SK-N-SH (cell line): ENCODE data around the gene OR52B6. TPM values are rescaled to one million over a fixed set of nuclear protein-coding genes. Genes with fewer than 3 reads are reported as not detected.

Source experiments
- CTCF ChIA-PET: fragments of 300-600, 350-600 bp; formaldehyde crosslinking; extraction: SDS; loops from one replicate; lab custom pipeline; 2021; lab: Yijun Ruan, JAX
- POLR2A ChIA-PET: fragments of 350-600 bp; sonication (Branson Sonifier 250); formaldehyde crosslinking; extraction: SDS; loops from one replicate; lab custom pipeline; 2020; ENCODE audit warnings: antibody characterized with exemption, inconsistent platforms; lab: Yijun Ruan, JAX
- DNase-seq: peaks from one replicate; pipeline ENCODE4 v3.0.0; 2012
- H2AFZ ChIP-seq: fragments of 200-600 bp; sonication (generic); 2 replicates; pipeline ENCODE4 v1.8.1; 2016; ENCODE audit warnings: antibody characterized with exemption, mild to moderate bottlenecking, low read depth
- H3F3A ChIP-seq: fragments of 200-600 bp; sonication (generic); replicated peaks from 2 replicates; pipeline ENCODE3; 2016; ENCODE audit warnings: antibody characterized with exemption, mild to moderate bottlenecking; ENCODE audit not compliant: insufficient read depth
- H3K27ac ChIP-seq, 2 experiments: fragments of 200-500 bp in 1 of 2; fragments of 200-600 bp in 1 of 2; sonication (Bioruptor generic) in 1 of 2; sonication (generic), shearing (Covaris generic) in 1 of 2; 2 replicates each; pipeline versions ENCODE4 v1.5.1 to v1.6.1; 2014 to 2016; ENCODE audit warnings: low read depth in 2 of 2, inconsistent platforms in 1 of 2, low read length in 1 of 2, mild to moderate bottlenecking in 1 of 2, mixed read lengths in 1 of 2
- H3K27me3 ChIP-seq: fragments of 200-600 bp; sonication (generic), shearing (Covaris generic); 2 replicates; pipeline ENCODE4 v1.6.1; 2016; ENCODE audit warnings: mixed run types; ENCODE audit not compliant: insufficient read depth
- H3K36me3 ChIP-seq, 2 experiments: fragments of 200-500 bp in 1 of 2; fragments of 200-600 bp in 1 of 2; sonication (Bioruptor generic) in 1 of 2; sonication (generic) in 1 of 2; replicated peaks in 1 of 2; 2 replicates each; pipeline versions ENCODE3 to v1.5.1; 2014 to 2016; ENCODE audit warnings: low read length in 1 of 2, mild to moderate bottlenecking in 1 of 2; ENCODE audit not compliant: insufficient read depth in 2 of 2, control insufficient read depth in 1 of 2
- H3K4me1 ChIP-seq, 2 experiments: fragments of 200-500 bp in 1 of 2; fragments of 200-600 bp in 1 of 2; sonication (Bioruptor generic) in 1 of 2; sonication (generic), shearing (Covaris generic) in 1 of 2; 2 replicates each; pipeline versions ENCODE4 v1.5.1 to v1.6.1; 2014 to 2016; ENCODE audit warnings: low read depth in 1 of 2, low read length in 1 of 2, mixed run types in 1 of 2; ENCODE audit not compliant: insufficient read depth in 2 of 2, control insufficient read depth in 1 of 2
- H3K4me2 ChIP-seq: fragments of 200-600 bp; sonication (generic), shearing (Covaris generic); 2 replicates; pipeline ENCODE4 v1.6.1; 2017; ENCODE audit warnings: mixed run types
- H3K4me3 ChIP-seq, 2 experiments: fragments of 200-500 bp in 1 of 2; fragments of 200-600 bp in 1 of 2; sonication (Bioruptor generic) in 1 of 2; sonication (generic), shearing (Covaris generic) in 1 of 2; 2 replicates each; pipeline versions ENCODE4 v1.5.1 to v1.8.1; 2014 to 2016; ENCODE audit warnings: low read depth in 2 of 2, inconsistent platforms in 1 of 2, low read length in 1 of 2, mild to moderate bottlenecking in 1 of 2, mixed read lengths in 1 of 2, moderate library complexity in 1 of 2
- H3K79me2 ChIP-seq: fragments of 200-600 bp; sonication (generic); 2 replicates; pipeline ENCODE4 v1.8.1; 2017; ENCODE audit warnings: mild to moderate bottlenecking; ENCODE audit not compliant: insufficient read depth
- H3K9ac ChIP-seq: fragments of 200-600 bp; sonication (generic); 2 replicates; pipeline ENCODE4 v1.6.1; 2017; ENCODE audit warnings: mixed run types
- H3K9me2 ChIP-seq: fragments of 200-600 bp; sonication (generic); 2 replicates; pipeline ENCODE4 v1.6.1; 2017; ENCODE audit warnings: mixed run types
- H3K9me3 ChIP-seq: fragments of 200-600 bp; sonication (generic); 2 replicates; pipeline ENCODE4 v1.6.1; 2017; ENCODE audit warnings: mixed run types, mild to moderate bottlenecking, moderate library complexity
- H4K20me1 ChIP-seq: fragments of 200-600 bp; sonication (generic); 2 replicates; pipeline ENCODE4 v1.6.1; 2017; ENCODE audit warnings: mild to moderate bottlenecking, mixed run types; ENCODE audit not compliant: insufficient read depth
- CTCF ChIP-seq: fragments of 200-600 bp; sonication (generic); IDR thresholded peaks from 2 replicates; pipeline ENCODE4 v1.6.1; 2017; ENCODE audit warnings: antibody characterized with exemption, mild to moderate bottlenecking, moderate library complexity
- EP300 ChIP-seq, 2 experiments: IDR thresholded peaks; 2 replicates each; pipeline versions ENCODE4 v1.4.0 to v1.6.1; 2012; ENCODE audit warnings: borderline replicate concordance in 1 of 2, low read depth in 1 of 2, low read length in 1 of 2
- FOXM1 ChIP-seq: IDR thresholded peaks from 2 replicates; pipeline ENCODE4 v1.4.0; 2012; ENCODE audit warnings: low read depth, mild to moderate bottlenecking
- MEF2A ChIP-seq: IDR thresholded peaks from 2 replicates; pipeline ENCODE4 v1.4.0; 2012; ENCODE audit warnings: low read depth, borderline replicate concordance
- MXI1 ChIP-seq: IDR thresholded peaks from 2 replicates; pipeline ENCODE4 v1.6.1; 2012; ENCODE audit warnings: mild to moderate bottlenecking, low read depth, low read length, improper control_type of control experiment
- NFIC ChIP-seq: IDR thresholded peaks from 2 replicates; pipeline ENCODE4 v1.4.0; 2012; ENCODE audit warnings: borderline replicate concordance
- RAD21 ChIP-seq: IDR thresholded peaks from 2 replicates; pipeline ENCODE4 v1.6.1; 2012; ENCODE audit warnings: mild to moderate bottlenecking, low read length
- REST ChIP-seq: IDR thresholded peaks from 2 replicates; pipeline ENCODE4 v1.6.1; 2012; ENCODE audit warnings: mild to moderate bottlenecking, low read depth, low read length, moderate library complexity
- SMC3 ChIP-seq: IDR thresholded peaks from 2 replicates; pipeline ENCODE4 v1.6.1; 2012; ENCODE audit warnings: low read depth, low read length, improper control_type of control experiment
- TAF1 ChIP-seq: IDR thresholded peaks from 2 replicates; pipeline ENCODE4 v1.6.1; 2012; ENCODE audit warnings: low read depth, mild to moderate bottlenecking, low read length, moderate library complexity, borderline replicate concordance
- USF2 ChIP-seq: fragments of 150-350 bp; IDR thresholded peaks from 2 replicates; pipeline ENCODE4 v1.6.1; 2017; ENCODE audit warnings: antibody characterized with exemption, low read length, low read depth, borderline replicate concordance
- WGBS: methylation state at CpG from one replicate; pipeline ENCODE4 v1.1.6; 2017; ENCODE audit warnings: low lambda C conversion rate; 5-methylcytosine and 5-hydroxymethylcytosine counted together
- polyA plus RNA-seq, 3 experiments: library from polyadenylated mRNA; depleted of rRNA; stranded (reverse); fragments of >200 nt; gene quantifications; 2 replicates each; pipeline ENCODE4 v1.2.3, GENCODE V29; 2012
- TF ChIP-seq, protein P1 (sequence below): IDR thresholded peaks from 2 replicates; pipeline ENCODE4; 2012

The OR52B6 gene
- polyA plus RNA-seq, 1 of the 3 experiments (the other 2 are of a cell fraction) = not detected

DNA sequence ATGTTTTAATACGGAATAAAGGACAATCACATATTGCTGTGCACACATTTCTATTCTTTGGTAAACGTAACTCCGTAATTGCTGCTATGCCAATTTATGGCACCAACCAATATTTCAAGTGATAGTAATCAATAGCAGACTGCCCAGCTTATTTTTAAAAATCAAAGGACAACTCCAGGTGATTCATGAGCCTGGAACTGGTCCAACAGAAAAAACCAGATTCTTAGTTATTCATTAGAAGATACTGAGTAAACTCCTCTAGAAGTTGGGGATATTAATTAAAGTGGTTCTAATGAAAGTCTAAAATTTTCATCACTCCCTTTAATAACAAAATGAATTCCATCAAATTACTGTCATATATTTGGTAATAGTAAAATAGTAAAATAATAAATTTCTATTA, 22.9 kb upstream of the OR52B6 start (continued):
- TF ChIP-seq MEF2A = no peak

GRCh38 chr11:5564259-5565019, 16.2 kb upstream of the OR52B6 start:
- Histone ChIP-seq H3K4me2 (no peak overlapping the region), H3K4me1 (no peaks in the 10 kb centered on the region), H3F3A (no peaks in the 10 kb centered on the region), H4K20me1 (no peaks in the 10 kb centered on the region), H3K36me3 (no peaks in the 10 kb centered on the region)
- no peak for DNase-seq
- 8% methylated on average over 1 of the region's 1 CpG for WGBS
- TF ChIP-seq TAF1 (no peak), NFIC (no peak), RAD21 (no peak), CTCF (no peak), SMC3 (no peak), FOXM1 (no peak), MXI1 (no peak), REST (no peak), USF2 (no peak), EP300 (IDR thresholded peaks at IDR 0.05; ENCODE audit: borderline replicate concordance in 1 of 2, low read depth in 1 of 2, low read length in 1 of 2) (no peak)
- TF ChIP-seq, protein P1, sequence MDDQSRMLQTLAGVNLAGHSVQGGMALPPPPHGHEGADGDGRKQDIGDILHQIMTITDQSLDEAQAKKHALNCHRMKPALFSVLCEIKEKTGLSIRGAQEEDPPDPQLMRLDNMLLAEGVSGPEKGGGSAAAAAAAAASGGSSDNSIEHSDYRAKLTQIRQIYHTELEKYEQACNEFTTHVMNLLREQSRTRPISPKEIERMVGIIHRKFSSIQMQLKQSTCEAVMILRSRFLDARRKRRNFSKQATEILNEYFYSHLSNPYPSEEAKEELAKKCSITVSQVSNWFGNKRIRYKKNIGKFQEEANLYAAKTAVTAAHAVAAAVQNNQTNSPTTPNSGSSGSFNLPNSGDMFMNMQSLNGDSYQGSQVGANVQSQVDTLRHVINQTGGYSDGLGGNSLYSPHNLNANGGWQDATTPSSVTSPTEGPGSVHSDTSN = no peak
- TF ChIP-seq, all 33 proteins: peak for 0
- peaks cover 12% of the 10 kb centered on the region; the same call in 1 of the 2 replicates for H3K27me3 ChIP-seq
- no peaks in the 10 kb centered on the region for H3K9me3 ChIP-seq
- H3K9me2 ChIP-seq = no peaks in the 10 kb centered on the region
- H3K27ac ChIP-seq = no peak overlapping the region
- no peak overlapping the region for H2AFZ ChIP-seq
- H3K4me3 ChIP-seq = no peak overlapping the region
- ChIA-PET CTCF (interaction anchor here (1.0 kb wide), 1 partner anchor 17 kb away, joined by 3 read pairs; no protein-coding TSS in a partner anchor), POLR2A (no interaction called here)
- no peaks in the 10 kb centered on the region for H3K79me2 ChIP-seq
- H3K9ac ChIP-seq = no peak overlapping the region
